ENCODE results near the gene GNMT. TPM values are rescaled to one million over a fixed set of nuclear protein-coding genes. Genes with fewer than 3 reads are reported as not detected.

GNMT gene
- total RNA-seq, 1 experiment from 2014 or later, result 0.34 TPM

DNA sequence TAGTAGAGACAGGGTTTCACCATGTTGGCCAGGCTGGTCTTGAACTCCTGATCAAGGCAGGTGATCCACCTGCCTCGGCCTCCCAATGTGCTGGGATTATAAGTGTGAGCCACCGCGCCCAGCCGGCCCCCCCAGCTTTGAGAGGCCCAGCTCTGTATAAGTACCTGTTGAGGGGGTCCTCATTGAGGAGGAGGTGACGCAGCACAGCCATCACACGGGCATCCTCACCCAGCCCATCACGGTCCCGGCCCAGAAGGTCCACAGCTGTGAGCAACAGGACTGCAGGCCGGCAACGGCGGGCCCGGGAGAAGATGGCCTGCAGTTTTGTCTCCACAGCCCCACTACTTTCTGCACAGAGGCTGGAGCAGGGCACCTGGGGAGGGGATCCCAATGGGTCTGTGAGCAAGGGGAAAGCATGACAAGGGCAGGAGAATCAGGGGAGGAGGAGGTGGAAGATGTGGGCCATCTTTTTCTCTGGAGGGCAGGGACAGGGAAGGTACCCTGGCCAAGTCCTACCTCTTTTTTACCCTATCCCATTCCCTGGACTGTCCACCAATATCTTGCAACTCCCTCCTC lies 7.7 kb downstream of the GNMT start:
- no peak for DNase-seq (ENCODE audit: low read depth, low spot score)
- in situ Hi-C loops (cut with HindIII; ENCODE audit: low pct_unique_long_range_greater_than_20kb, low sequenced_read_pairs), result no loop called here

DNA sequence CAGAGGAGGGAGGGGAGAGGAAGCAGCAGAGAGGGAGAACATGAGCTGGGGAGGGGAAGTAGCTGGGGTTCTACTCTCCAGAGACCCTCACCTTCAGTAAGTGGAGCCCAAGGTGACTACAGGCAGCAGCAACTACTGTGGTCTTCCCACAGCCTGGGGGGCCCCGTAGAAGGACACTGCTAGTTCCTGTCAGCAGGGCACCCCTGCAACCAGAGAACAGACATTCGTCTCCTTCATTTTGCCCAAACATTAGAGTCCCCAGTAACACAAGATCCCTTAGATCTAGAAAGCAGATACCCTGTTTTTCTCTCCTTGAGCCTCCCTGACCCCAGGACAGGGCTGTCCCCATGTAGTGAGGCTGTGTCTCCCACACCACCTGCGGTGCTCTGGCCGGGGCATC lies 8.2 kb downstream of the GNMT start:
- DNase-seq (ENCODE audit: low read depth, low spot score), result no peak
- in situ Hi-C loops (cut with HindIII; ENCODE audit: low pct_unique_long_range_greater_than_20kb, low sequenced_read_pairs), result no loop called here

DNA sequence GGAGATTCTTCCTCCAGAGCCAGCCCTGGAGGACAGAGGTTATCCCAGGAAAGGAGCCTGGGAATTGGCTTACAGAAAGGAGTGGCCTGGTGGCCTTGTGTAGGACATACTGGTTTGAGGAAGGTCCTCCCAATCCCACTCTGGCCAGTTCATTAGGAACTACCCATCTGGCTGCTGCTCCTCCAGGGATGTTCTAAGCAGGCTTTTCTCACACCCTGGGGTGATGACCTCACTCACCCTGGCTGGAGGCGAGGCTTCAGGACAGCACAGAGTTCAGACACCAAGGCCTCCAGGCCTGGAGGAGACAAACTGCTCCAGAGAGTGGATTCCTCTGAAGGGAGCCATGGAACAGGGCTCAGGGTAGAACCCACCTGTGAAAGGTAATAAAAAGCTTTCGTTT lies 8.9 kb downstream of the GNMT start:
- DNase-seq (ENCODE audit: low read depth, low spot score), result no peak
- in situ Hi-C loops (cut with HindIII; ENCODE audit: low pct_unique_long_range_greater_than_20kb, low sequenced_read_pairs), result no loop called here

DNA sequence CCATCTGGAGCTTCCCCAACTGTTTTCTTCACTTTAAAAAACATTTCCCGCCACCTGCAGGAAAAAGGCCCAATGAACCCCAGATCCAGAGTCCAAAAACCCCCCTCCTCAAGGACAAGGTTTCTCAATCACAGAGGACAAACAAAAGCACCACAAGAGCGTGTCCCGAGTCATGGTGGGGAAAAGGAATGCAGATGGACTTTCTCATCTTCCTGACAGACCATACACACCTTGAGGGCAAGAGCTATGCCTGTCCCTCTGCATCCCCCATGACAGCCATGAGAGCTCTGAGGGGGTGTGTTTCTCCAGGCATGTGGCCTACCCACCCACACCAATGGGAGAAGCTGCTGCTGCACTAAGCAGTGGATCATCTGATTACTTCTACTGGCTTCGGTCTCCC lies 9.4 kb downstream of the GNMT start:
- in situ Hi-C loops (cut with HindIII; ENCODE audit: low pct_unique_long_range_greater_than_20kb, low sequenced_read_pairs), result no loop called here
- no peak for DNase-seq (ENCODE audit: low read depth, low spot score)

DNA sequence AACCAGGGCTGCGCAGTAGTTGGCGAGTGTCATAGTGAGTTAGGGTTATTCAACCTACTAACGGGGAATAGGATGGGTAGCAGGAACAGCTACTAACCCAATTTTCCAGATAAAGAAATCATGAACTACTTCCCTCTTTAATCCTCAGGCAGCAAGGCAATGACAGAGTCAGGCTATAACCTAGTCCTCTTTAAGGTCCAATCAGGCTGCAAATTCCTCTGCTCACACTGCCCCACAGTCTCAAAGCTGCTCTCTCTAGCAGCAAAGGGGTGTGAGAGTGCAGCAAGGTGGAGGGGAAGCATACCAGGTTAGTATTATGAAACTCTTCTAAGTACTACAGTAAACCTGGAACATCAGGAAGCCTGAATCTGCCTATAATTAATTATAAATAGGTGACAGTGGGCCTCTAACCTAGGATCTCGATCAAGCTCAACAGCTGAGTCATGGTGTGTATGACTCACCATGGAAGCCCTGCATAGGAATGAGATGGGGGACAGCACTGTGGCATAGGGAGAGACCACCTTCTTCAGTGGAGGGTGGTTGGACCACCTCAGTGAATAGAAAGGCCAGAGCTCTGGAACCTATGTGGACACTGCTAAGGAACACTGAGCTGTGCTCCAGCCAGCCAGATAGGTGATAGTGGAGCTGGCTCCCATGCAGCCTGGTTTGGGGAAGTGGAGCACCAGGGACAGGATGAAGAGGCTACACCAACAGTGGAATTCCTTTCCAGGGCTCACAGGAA lies 10.5 kb downstream of the GNMT start:
- in situ Hi-C loops (cut with HindIII; ENCODE audit: low pct_unique_long_range_greater_than_20kb, low sequenced_read_pairs), result no loop called here
- no peak for DNase-seq (ENCODE audit: low read depth, low spot score)

DNA sequence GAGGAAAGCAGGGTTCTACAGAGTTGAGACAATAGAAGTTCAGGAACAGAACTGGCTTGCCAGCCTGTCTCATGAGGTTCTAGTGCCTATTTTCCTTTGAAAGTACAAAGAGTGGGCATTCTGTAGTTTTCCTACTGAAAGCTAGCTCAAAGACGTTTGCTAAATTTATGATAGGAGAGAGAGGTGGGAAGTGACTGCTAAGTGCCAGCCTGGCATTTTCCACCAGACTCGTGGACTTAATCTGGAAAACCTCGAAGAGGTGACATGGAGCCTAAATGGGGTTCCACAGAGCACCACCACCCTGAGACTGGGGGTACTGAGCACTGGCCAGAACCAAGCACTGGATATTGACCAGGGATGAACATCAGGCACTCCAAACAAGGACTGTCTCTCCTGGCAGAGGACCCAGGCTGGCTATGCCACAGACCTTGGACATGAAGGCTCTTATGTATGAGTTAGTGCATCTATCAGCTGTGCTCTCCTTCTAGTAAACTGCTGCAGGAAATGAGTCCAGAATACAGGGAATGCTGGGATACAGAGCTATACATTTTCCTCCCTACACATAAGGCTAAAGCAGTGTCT lies 11.3 kb downstream of the GNMT start:
- in situ Hi-C loops (cut with HindIII; ENCODE audit: low pct_unique_long_range_greater_than_20kb, low sequenced_read_pairs), result no loop called here

DNA sequence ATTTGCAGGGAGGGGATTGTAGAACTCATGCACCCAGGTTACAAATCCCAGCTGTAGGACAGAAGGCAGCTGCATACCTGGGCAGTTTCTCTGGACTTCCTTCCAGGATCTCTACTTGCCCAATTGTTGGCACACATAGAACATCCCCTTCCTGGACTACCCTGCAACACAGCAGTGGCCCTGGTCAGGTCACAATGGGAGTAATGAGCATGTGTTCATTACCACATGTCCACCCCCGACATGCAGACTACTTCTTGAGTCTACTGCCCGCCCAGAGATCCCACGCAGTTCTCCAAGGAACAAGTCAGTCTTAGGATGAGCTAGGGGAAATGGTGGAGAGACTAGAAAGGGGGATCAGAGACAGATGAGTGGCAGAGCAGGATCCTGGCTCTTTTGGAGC lies 13.4 kb downstream of the GNMT start:
- DNase-seq (ENCODE audit: low read depth, low spot score), result no peak
- in situ Hi-C loops (cut with HindIII; ENCODE audit: low pct_unique_long_range_greater_than_20kb, low sequenced_read_pairs), result no loop called here

More for the DNA sequence above, 11.3 kb downstream of the GNMT start:
- no peak for DNase-seq (ENCODE audit: low read depth, low spot score)

DNA sequence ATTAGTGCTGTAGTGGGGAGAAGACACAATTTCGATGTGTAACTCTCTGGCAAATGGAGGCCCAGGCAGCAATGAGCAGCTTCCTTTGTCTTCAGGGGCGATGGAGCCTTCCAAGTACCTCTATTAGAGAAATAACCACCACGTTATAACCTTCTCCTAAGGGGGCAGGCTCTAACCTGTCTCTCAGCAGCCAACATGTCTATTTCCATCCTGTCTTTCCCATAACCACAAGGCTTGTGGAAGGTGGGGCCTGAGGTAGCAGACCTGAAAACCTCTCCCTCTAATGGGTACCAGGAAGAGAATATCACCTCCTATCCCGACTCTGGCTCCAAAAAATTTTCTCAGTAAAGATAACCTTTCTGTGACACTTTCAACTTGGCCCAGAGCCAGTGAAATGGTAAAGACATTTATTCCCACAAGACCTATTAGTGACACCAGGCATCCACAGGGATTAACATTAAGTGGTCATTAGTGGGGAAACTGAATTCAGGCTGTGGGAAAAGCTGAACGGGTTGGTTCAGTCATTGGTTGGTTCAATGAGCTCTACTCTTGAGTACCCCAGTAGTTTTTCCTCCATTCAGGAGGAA lies 14.5 kb downstream of the GNMT start:
- DNase-seq (ENCODE audit: low read depth, low spot score), result no peak
- in situ Hi-C loops (cut with HindIII; ENCODE audit: low pct_unique_long_range_greater_than_20kb, low sequenced_read_pairs), result no loop called here

DNA sequence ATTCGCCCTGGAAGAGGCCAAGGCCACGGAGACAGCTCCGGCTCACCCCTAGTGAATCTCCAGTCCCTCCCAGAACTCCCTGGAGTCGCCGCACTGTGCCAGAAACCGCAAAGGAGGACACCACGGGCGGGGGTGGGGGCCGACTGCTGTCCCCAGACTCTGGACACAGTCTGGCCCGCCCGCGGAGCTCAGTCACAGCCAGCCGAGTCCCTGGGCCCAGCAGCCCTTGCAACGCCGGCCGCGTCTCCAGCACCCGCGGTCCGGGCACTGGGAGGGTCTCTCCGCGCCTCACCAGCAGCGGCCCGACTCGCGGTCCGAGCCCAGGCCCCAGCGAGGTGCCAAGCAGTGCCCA lies 17.9 kb downstream of the GNMT start:
- DNase-seq (ENCODE audit: low read depth, low spot score), result no peak
- in situ Hi-C loops (cut with HindIII; ENCODE audit: low pct_unique_long_range_greater_than_20kb, low sequenced_read_pairs), result no loop called here

DNA sequence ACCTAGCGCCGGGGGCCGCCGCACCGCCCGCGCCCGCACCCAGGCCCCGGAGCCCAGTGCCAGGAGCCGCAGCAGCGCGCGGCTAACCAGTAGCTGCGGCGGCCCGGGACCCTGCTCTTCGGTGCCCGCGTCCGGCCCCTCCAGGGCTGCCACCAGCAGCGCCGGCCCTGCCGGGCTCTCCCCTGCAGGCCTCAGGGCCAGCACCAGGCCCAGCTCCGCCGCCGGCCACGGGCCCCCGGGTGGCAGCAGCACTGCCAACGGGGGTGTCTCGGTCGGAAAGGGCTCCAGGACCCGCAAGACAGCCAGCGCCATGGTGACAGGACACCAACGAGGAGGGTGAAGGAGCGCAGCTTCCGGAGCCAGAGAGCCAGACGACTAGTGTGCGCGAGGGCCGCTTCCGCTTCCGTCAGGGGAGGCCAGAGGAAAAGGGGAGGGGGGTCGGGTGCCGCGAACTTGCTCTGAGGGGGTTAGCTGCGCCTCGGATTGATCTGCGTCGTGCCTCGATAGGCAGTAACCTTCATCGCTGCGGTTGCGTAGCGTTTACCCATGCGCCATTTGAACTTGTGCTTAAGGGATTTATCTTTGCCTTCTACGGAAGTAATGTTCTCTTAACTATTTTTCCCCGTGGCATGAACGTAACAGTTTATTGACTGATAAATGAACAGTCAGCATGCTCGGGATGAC lies 18.4 kb downstream of the GNMT start, which contains the start of gene PEX6:
TSS of gene PEX6 (minus strand) at position 343 of the 684 bp plus-strand sequence. CDS start at position 312, 31 bp downstream.
- DNase-seq (ENCODE audit: low read depth, low spot score), result peak; percentile 81
- in situ Hi-C loops (cut with HindIII; ENCODE audit: low pct_unique_long_range_greater_than_20kb, low sequenced_read_pairs), result no loop called here

DNA sequence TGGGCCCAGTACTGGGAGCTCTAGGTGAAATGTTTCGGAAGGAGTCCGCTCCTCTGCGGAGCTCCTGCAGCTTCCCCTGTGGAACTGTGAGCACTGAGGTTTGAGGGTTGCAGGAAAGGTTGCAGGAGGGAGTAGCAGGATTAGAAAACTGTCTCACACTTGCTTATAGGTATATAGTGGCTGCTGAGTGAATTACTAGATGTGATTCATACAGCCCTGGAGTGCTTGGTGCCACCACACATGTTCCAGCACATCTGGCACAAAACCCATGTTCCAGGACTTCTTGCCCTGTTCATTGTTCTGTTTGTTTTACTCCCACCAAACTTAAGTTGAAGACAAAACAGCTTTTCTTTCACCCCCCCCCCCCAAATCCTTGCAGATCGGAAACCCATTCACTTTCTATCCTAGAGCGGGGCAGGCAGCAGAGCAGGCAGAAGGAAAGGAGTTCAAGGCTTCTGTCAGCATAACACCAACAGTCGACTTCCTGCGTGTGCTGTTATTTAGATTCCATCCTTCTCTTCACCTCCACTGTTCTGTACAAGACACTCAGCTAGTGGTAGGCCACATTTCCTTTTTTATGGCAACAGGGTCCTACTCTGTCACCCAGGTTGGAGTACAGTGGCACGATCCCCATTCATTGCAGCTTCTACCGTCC lies 19.1 kb downstream of the GNMT start:
- DNase-seq (ENCODE audit: low read depth, low spot score), result no peak
- in situ Hi-C loops (cut with HindIII; ENCODE audit: low pct_unique_long_range_greater_than_20kb, low sequenced_read_pairs), result no loop called here

DNA sequence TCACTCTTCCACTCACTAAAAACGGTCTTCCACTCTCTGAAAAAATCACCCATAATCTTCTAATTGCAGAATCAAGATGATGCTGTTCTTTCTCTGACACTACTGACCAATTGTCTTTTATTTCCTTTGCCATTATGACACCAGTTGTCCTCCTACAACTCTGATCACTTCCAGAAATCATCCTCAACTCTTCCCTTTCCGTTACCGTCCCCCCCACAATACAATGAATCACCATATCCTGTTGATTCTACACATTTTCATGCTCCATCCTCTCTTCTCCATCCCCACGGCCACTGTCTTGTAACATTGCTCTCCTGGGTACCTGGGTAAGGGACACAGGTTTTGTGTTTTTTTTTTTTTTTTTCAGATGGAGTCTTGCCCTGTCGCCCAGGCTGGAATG lies 21.3 kb downstream of the GNMT start:
- DNase-seq (ENCODE audit: low read depth, low spot score), result no peak
- in situ Hi-C loops (cut with HindIII; ENCODE audit: low pct_unique_long_range_greater_than_20kb, low sequenced_read_pairs), result no loop called here

DNA sequence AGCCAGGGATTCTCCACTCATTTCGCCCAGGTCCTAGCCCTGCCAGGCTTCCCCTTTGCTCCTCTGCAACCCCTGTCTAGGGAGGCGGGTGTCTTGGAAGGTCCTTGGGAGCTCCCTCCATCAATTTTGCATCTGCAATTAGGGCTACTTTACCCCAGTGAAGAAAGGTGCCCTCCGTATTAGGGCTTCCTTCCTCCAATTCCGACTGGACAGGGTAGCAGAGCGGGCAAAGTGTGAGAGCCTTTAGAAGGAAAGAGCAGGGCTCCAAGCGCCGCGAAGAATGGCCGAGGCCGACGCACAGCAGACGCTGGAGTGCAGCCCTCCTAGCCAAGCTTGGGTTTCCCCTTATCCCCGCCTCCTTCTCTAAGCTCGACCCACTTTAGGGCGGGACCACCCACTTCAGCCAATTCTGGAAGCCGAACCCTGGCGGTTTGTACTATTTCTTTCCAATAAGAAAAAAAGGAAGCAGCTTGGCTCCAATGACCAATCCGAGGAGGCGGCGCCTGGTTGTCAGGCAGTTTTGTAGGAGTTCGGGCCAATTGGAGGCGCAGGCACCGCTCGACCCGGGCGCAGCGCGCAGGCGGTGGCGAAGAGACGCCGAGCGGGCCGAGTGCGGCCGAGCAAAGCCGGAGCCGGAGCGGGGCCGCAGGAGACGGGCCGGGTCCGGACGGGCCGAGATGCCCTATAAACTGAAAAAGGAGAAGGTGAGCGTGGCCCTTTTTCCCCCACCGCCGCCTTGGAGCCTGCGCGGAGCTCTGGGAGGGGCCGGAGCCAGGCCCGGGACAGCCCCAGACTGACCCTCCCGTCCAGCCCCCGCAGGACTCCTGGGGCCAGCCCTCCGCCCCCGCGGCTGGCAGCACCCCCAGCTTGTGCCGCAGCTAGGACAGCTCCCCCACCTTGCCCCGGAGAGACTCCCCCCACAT lies 23.7 kb downstream of the GNMT start, which contains the start of gene PPP2R5D:
TSS of gene PPP2R5D (plus strand) at position 570 of the 923 bp plus-strand sequence. CDS start at position 678, 108 bp downstream.
- peak; percentile 99 for DNase-seq (ENCODE audit: low read depth, low spot score)
- in situ Hi-C loops (cut with HindIII; ENCODE audit: low pct_unique_long_range_greater_than_20kb, low sequenced_read_pairs), result no loop called here

DNA sequence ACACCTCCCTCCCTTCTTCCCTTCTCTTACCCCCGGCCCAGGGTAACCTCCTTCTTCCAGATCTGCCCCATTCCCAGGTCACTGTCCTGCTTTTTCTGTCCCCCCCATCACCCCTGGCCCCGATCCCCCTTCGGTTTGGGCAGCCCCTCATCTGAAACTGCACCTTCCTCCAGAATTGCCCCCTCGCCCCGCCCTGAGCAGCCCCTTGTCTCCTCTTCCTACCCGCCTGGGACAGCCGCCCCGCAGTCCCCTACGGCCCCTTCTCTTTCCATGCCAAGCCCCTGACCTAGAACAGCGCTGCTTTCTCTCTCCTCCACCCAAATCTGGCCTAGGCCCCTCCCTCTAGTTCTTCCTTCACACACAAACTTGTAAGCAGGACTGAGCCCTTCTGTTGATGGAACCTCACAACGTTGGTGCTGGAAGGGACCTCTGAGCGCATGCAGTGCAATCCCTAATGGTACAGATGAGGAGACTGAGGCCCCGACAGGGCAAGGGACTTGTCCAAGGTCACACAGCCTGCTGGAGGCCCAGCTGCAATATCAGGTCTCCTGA lies 24.4 kb downstream of the GNMT start:
- in situ Hi-C loops (cut with HindIII; ENCODE audit: low pct_unique_long_range_greater_than_20kb, low sequenced_read_pairs), result no loop called here
- DNase-seq (ENCODE audit: low read depth, low spot score), result no peak

DNA sequence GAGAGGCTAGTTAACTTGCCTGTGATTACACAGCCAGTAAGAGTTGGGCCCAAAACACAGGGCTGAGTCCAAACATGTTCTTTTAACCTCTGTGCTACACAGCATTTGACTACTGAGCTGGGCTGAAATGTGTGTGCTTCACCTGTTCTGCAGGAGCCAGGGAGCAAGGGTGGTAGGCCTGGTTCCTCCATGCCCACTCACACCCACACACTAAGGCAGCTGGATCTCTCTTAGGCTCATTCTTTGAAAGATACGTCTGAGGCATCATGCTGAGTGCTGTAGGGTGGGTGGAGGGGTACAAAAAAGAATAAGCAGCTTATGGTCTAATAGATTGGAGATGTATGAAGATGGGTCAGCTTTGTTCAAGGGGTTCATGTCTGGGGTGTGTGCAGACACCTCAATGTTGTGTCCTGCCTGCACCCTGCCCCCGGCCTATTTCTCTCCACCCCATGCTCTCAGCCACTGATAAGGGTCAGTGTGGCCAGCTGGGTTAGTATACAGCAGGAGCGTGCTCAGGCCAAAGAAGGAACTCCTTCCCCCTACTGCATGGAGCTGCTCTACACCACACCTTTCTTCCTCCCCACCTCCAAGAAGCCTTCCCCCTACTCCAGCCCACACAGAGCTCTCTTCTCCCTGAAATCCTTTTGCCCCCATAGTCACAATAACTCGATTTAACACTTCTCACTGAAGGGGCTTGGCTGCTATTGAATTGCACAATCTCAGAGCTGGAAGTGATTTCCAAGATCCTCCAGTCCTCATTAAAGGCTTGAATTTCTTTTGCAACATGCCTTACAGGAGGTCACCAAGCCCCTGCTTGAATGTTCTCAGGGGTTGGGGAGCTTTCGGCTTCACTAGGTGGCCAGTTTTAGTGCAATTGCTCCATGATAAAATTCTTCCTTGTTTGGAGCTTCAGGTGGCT lies 27.2 kb downstream of the GNMT start:
- DNase-seq (ENCODE audit: low read depth, low spot score), result no peak
- in situ Hi-C loops (cut with HindIII; ENCODE audit: low pct_unique_long_range_greater_than_20kb, low sequenced_read_pairs), result no loop called here

Data from SK-MEL-5 (cell line).